ENCODE results near the gene KRTAP5-5.

GRCh38 chr11:1604181-1604580 is 25.4 kb upstream of the KRTAP5-5 start:
- TF ChIP-seq CTCF (IDR thresholded peaks at IDR 0.05): no peak
- TF ChIP-seq EP300 (IDR thresholded peaks at IDR 0.05): no peak
- TF ChIP-seq POLR2A (IDR thresholded peaks at IDR 0.05; ENCODE audit: low read depth): no peak
- TF ChIP-seq POLR2AphosphoS5 (IDR thresholded peaks at IDR 0.05): no peak

Data from esophagus muscularis mucosa (tissue), 4 donors.